OCI-LY3 (cell line): ENCODE results near the gene AMT.
A peak's percentile ranks its signal among the peaks of the same experiment; 100 is the strongest.

ENCODE experiments used
- H2AFZ ChIP-seq: fragments of 200-600, 300-600 bp; shearing (Covaris generic); 2 replicates; pipeline ENCODE4 v1.6.0; 2014; ENCODE audit warnings: antibody characterized with exemption, low read depth, low read length
- H3K27ac ChIP-seq: fragments of 200-600, 300-600 bp; sonication (generic); 2 replicates; pipeline ENCODE4 v1.5.1; 2014; ENCODE audit warnings: mild to moderate bottlenecking, low read length, moderate library complexity, mixed read lengths
- H3K27me3 ChIP-seq: fragments of 200-600, 300-600 bp; sonication (generic); 2 replicates; pipeline ENCODE4 v1.6.1; 2014; ENCODE audit warnings: low read depth, low read length, mixed read lengths
- H3K36me3 ChIP-seq: fragments of 200-600, 300-600 bp; sonication (generic); replicated peaks from 2 replicates; pipeline ENCODE3; 2014; ENCODE audit warnings: low read depth, low read length, mixed read lengths
- H3K4me1 ChIP-seq: fragments of 300-600, 200-600 bp; sonication (generic); 2 replicates; pipeline ENCODE4 v1.6.1; 2014; ENCODE audit warnings: low read length, mixed read lengths
- H3K4me2 ChIP-seq: fragments of 200-600, 300-600 bp; sonication (generic); 2 replicates; pipeline ENCODE4 v1.6.1; 2014; ENCODE audit warnings: low read length, mixed read lengths
- H3K4me3 ChIP-seq: fragments of 300-600, 200-600 bp; sonication (generic); 2 replicates; pipeline ENCODE4 v1.5.1; 2014; ENCODE audit warnings: antibody characterized with exemption, mild to moderate bottlenecking, low read length, moderate library complexity
- H3K79me2 ChIP-seq: fragments of 300-600, 200-600 bp; shearing (Covaris generic); 2 replicates; pipeline ENCODE4 v1.6.1; 2014; ENCODE audit warnings: mild to moderate bottlenecking, low read length, mixed read lengths
- H3K9ac ChIP-seq: fragments of 300-600, 200-600 bp; shearing (Covaris generic); 2 replicates; pipeline ENCODE4 v1.6.0; 2014; ENCODE audit warnings: mild to moderate bottlenecking, low read length, moderate library complexity
- H3K9me3 ChIP-seq: fragments of 200-600, 300-600 bp; shearing (Covaris generic); 2 replicates; pipeline ENCODE4 v1.6.1; 2014; ENCODE audit warnings: low read length, mixed read lengths; ENCODE audit not compliant: insufficient read depth
- H4K20me1 ChIP-seq: fragments of 200-600, 300-600 bp; sonication (generic); 2 replicates; pipeline ENCODE4 v1.6.1; 2016; ENCODE audit warnings: low read length, mixed read lengths; ENCODE audit not compliant: insufficient read depth
- CTCF ChIP-seq: fragments of 200-600, 300-600 bp; sonication (generic); IDR thresholded peaks from 2 replicates; pipeline ENCODE4 v1.5.1; 2014; ENCODE audit warnings: antibody characterized with exemption, low read length, low read depth
- EZH2phosphoT487 ChIP-seq: fragments of 200-600 bp; shearing (Covaris generic); IDR thresholded peaks from 2 replicates; pipeline ENCODE4 v1.6.1; 2018; ENCODE audit warnings: antibody characterized with exemption, mixed run types, low read depth

Gene AMT

GRCh38 chr3:49454898-49455681 is 32.8 kb upstream of the AMT start:
- no peak overlapping the region for H2AFZ ChIP-seq

DNA sequence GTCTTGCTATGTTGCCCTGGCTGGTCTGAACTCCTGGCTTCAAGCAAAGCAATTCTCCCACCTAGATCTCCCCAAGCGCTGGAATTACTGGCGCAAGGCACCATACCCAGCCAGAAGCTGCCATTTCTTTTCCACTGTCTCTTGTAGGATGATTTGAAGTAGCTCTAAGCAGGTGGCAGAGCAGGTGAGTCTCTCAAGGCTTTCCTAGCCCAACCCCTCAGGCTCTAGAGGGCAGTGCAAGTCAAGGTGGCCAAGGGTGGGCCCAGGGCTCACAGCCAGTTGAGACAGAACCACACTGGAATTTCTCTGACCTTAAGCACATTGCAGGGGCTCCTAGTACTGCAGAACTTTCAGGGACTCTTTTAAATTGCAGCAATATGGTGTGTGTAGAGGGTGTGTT is 32.2 kb upstream of the AMT start:
- Histone ChIP-seq H3K4me2 (no peak overlapping the region), H3K9ac (no peak overlapping the region), H3K36me3 (no peaks in the 10 kb centered on the region)

More at GRCh38 chr3:49454898-49455681, 32.8 kb upstream of the AMT start:
- Histone ChIP-seq H3K4me1 (no peaks in the 10 kb centered on the region), H3K4me2 (no peak overlapping the region), H3K4me3 (no peak overlapping the region), H3K9me3 (no peaks in the 10 kb centered on the region), H3K27me3 (no peaks in the 10 kb centered on the region), H3K27ac (no peak overlapping the region), H3K36me3 (no peaks in the 10 kb centered on the region), H3K79me2 (no peaks in the 10 kb centered on the region), H4K20me1 (no peaks in the 10 kb centered on the region), H3K9ac (no peak overlapping the region)
- no peak for TF ChIP-seq EZH2phosphoT487
- no peak for TF ChIP-seq CTCF

DNA sequence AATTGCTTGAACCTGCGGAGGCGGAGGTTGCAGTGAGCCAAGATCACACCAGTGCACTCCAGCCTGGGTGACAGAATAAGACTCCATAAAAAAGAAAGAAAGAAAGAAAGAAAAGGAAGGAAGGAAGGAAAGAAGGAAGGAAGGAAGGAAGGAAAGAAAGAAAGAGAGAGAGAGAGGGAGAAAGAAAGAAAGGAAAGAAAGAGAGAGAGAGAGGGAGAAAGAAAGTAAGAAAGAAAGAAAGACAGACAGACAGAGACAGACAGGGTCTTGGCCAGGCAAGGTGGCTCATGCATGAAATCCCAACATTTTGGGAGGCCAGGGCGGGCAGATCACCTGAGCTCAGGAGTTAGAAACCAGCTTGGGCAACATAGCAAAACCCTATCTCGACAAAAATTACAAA is 31.3 kb upstream of the AMT start:
- Histone ChIP-seq H3K79me2 (no peaks in the 10 kb centered on the region), H3K4me3 (no peak overlapping the region), H3K9ac (no peak overlapping the region), H3K36me3 (no peaks in the 10 kb centered on the region), H3K27ac (no peak overlapping the region), H3K9me3 (no peaks in the 10 kb centered on the region), H3K4me1 (peaks cover 3% of the 10 kb centered on the region; the same call in 1 of the 2 replicates), H3K27me3 (no peaks in the 10 kb centered on the region), H3K4me2 (no peak overlapping the region), H4K20me1 (no peaks in the 10 kb centered on the region), H2AFZ (no peak overlapping the region)
- TF ChIP-seq CTCF = no peak
- no peak for TF ChIP-seq EZH2phosphoT487

More for the DNA sequence above, 32.2 kb upstream of the AMT start:
- Histone ChIP-seq H3K27ac (no peak overlapping the region), H3K9me3 (no peaks in the 10 kb centered on the region), H4K20me1 (no peaks in the 10 kb centered on the region), H3K4me3 (no peak overlapping the region), H3K27me3 (no peaks in the 10 kb centered on the region), H3K79me2 (no peaks in the 10 kb centered on the region), H3K4me1 (no peaks in the 10 kb centered on the region), H2AFZ (no peak overlapping the region)
- TF ChIP-seq CTCF (peak; percentile 45), EZH2phosphoT487 (no peak)

DNA sequence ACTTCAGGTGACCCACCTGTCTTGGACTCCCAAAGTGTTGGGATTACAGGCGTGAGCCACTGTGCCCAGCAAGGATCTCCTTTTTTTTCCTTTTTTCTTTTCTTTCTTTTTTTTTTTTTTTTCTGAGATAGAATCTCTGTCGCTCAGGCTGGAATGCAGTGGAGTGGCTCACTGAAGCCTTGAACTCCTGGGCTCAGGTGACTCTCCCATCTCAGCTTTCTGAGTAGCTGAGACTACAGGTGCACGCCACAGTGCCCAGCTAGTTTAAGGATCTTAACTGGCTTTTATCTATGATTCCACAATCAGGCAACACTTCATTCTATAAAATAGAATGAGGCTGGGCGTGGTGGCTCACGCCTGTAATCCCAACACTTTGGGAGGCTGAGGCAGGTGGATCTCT is 23.1 kb upstream of the AMT start:
- TF ChIP-seq CTCF = no peak
- H3K4me2 ChIP-seq = no peak overlapping the region
- no peaks in the 10 kb centered on the region for H3K79me2 ChIP-seq
- no peak overlapping the region for H3K4me3 ChIP-seq
- no peaks in the 10 kb centered on the region for H3K9me3 ChIP-seq
- no peaks in the 10 kb centered on the region for H3K27me3 ChIP-seq
- H2AFZ ChIP-seq = no peak overlapping the region
- H3K27ac ChIP-seq = no peak overlapping the region
- H4K20me1 ChIP-seq = no peaks in the 10 kb centered on the region
- H3K36me3 ChIP-seq = no peaks in the 10 kb centered on the region
- no peak overlapping the region for H3K9ac ChIP-seq
- peaks cover 16% of the 10 kb centered on the region for H3K4me1 ChIP-seq
